SK-N-SH (cell line): ENCODE results near the gene LRRC3C. TPM values are rescaled to one million over a fixed set of nuclear protein-coding genes. Genes with fewer than 3 reads are reported as not detected.

Source experiments
- CTCF ChIA-PET: fragments of 300-600, 350-600 bp; formaldehyde crosslinking; extraction: SDS; loops from one replicate; lab custom pipeline; 2021; lab: Yijun Ruan, JAX
- POLR2A ChIA-PET: fragments of 350-600 bp; sonication (Branson Sonifier 250); formaldehyde crosslinking; extraction: SDS; loops from one replicate; lab custom pipeline; 2020; ENCODE audit warnings: antibody characterized with exemption, inconsistent platforms; lab: Yijun Ruan, JAX
- DNase-seq: peaks from one replicate; pipeline ENCODE4 v3.0.0; 2012
- H2AFZ ChIP-seq: fragments of 200-600 bp; sonication (generic); 2 replicates; pipeline ENCODE4 v1.8.1; 2016; ENCODE audit warnings: antibody characterized with exemption, mild to moderate bottlenecking, low read depth
- H3F3A ChIP-seq: fragments of 200-600 bp; sonication (generic); replicated peaks from 2 replicates; pipeline ENCODE3; 2016; ENCODE audit warnings: antibody characterized with exemption, mild to moderate bottlenecking; ENCODE audit not compliant: insufficient read depth
- H3K27ac ChIP-seq, 2 experiments: fragments of 200-500 bp in 1 of 2; fragments of 200-600 bp in 1 of 2; sonication (Bioruptor generic) in 1 of 2; sonication (generic), shearing (Covaris generic) in 1 of 2; 2 replicates each; pipeline versions ENCODE4 v1.5.1 to v1.6.1; 2014 to 2016; ENCODE audit warnings: low read depth in 2 of 2, inconsistent platforms in 1 of 2, low read length in 1 of 2, mild to moderate bottlenecking in 1 of 2, mixed read lengths in 1 of 2
- H3K27me3 ChIP-seq: fragments of 200-600 bp; sonication (generic), shearing (Covaris generic); 2 replicates; pipeline ENCODE4 v1.6.1; 2016; ENCODE audit warnings: mixed run types; ENCODE audit not compliant: insufficient read depth
- H3K36me3 ChIP-seq, 2 experiments: fragments of 200-500 bp in 1 of 2; fragments of 200-600 bp in 1 of 2; sonication (Bioruptor generic) in 1 of 2; sonication (generic) in 1 of 2; replicated peaks in 1 of 2; 2 replicates each; pipeline versions ENCODE3 to v1.5.1; 2014 to 2016; ENCODE audit warnings: low read length in 1 of 2, mild to moderate bottlenecking in 1 of 2; ENCODE audit not compliant: insufficient read depth in 2 of 2, control insufficient read depth in 1 of 2
- H3K4me1 ChIP-seq, 2 experiments: fragments of 200-500 bp in 1 of 2; fragments of 200-600 bp in 1 of 2; sonication (Bioruptor generic) in 1 of 2; sonication (generic), shearing (Covaris generic) in 1 of 2; 2 replicates each; pipeline versions ENCODE4 v1.5.1 to v1.6.1; 2014 to 2016; ENCODE audit warnings: low read depth in 1 of 2, low read length in 1 of 2, mixed run types in 1 of 2; ENCODE audit not compliant: insufficient read depth in 2 of 2, control insufficient read depth in 1 of 2
- H3K4me2 ChIP-seq: fragments of 200-600 bp; sonication (generic), shearing (Covaris generic); 2 replicates; pipeline ENCODE4 v1.6.1; 2017; ENCODE audit warnings: mixed run types
- H3K4me3 ChIP-seq, 2 experiments: fragments of 200-500 bp in 1 of 2; fragments of 200-600 bp in 1 of 2; sonication (Bioruptor generic) in 1 of 2; sonication (generic), shearing (Covaris generic) in 1 of 2; 2 replicates each; pipeline versions ENCODE4 v1.5.1 to v1.8.1; 2014 to 2016; ENCODE audit warnings: low read depth in 2 of 2, inconsistent platforms in 1 of 2, low read length in 1 of 2, mild to moderate bottlenecking in 1 of 2, mixed read lengths in 1 of 2, moderate library complexity in 1 of 2
- H3K79me2 ChIP-seq: fragments of 200-600 bp; sonication (generic); 2 replicates; pipeline ENCODE4 v1.8.1; 2017; ENCODE audit warnings: mild to moderate bottlenecking; ENCODE audit not compliant: insufficient read depth
- H3K9ac ChIP-seq: fragments of 200-600 bp; sonication (generic); 2 replicates; pipeline ENCODE4 v1.6.1; 2017; ENCODE audit warnings: mixed run types
- H3K9me2 ChIP-seq: fragments of 200-600 bp; sonication (generic); 2 replicates; pipeline ENCODE4 v1.6.1; 2017; ENCODE audit warnings: mixed run types
- H3K9me3 ChIP-seq: fragments of 200-600 bp; sonication (generic); 2 replicates; pipeline ENCODE4 v1.6.1; 2017; ENCODE audit warnings: mixed run types, mild to moderate bottlenecking, moderate library complexity
- H4K20me1 ChIP-seq: fragments of 200-600 bp; sonication (generic); 2 replicates; pipeline ENCODE4 v1.6.1; 2017; ENCODE audit warnings: mild to moderate bottlenecking, mixed run types; ENCODE audit not compliant: insufficient read depth
- CTCF ChIP-seq: fragments of 200-600 bp; sonication (generic); IDR thresholded peaks from 2 replicates; pipeline ENCODE4 v1.6.1; 2017; ENCODE audit warnings: antibody characterized with exemption, mild to moderate bottlenecking, moderate library complexity
- EP300 ChIP-seq, 2 experiments: IDR thresholded peaks; 2 replicates each; pipeline versions ENCODE4 v1.4.0 to v1.6.1; 2012; ENCODE audit warnings: borderline replicate concordance in 1 of 2, low read depth in 1 of 2, low read length in 1 of 2
- EZH2phosphoT487 ChIP-seq: fragments of 200-600 bp; sonication (generic); IDR thresholded peaks from 2 replicates; pipeline ENCODE4 v1.6.1; 2017; ENCODE audit warnings: low read depth, mixed run types, mild to moderate bottlenecking, antibody characterized with exemption, moderate library complexity, borderline replicate concordance
- FOSL2 ChIP-seq: IDR thresholded peaks from 2 replicates; pipeline ENCODE4 v1.4.0; 2012; ENCODE audit warnings: low read depth, mild to moderate bottlenecking, moderate library complexity, borderline replicate concordance
- GABPA ChIP-seq: IDR thresholded peaks from 2 replicates; pipeline ENCODE4 v1.4.0; 2012; ENCODE audit warnings: low read depth, mild to moderate bottlenecking
- GATA2 ChIP-seq: sonication (generic); formaldehyde crosslinking; IDR thresholded peaks from 2 replicates; pipeline ENCODE4 v1.5.0; 2020; ENCODE audit warnings: mild to moderate bottlenecking, missing genetic modification reagents
- IRF3 ChIP-seq: fragments of 150-350 bp; IDR thresholded peaks from 2 replicates; pipeline ENCODE4 v1.6.1; 2016; ENCODE audit warnings: mild to moderate bottlenecking, low read depth, low read length
- JUND ChIP-seq: IDR thresholded peaks from 2 replicates; pipeline ENCODE4 v1.4.0; 2012
- MAX ChIP-seq: IDR thresholded peaks from 2 replicates; pipeline ENCODE4 v1.4.0; 2012; ENCODE audit warnings: low read depth
- MEF2A ChIP-seq: IDR thresholded peaks from 2 replicates; pipeline ENCODE4 v1.4.0; 2012; ENCODE audit warnings: low read depth, borderline replicate concordance
- NRF1 ChIP-seq: IDR thresholded peaks from 2 replicates; pipeline ENCODE4 v1.6.1; 2012; ENCODE audit warnings: low read depth, mild to moderate bottlenecking, low read length
- PBX3 ChIP-seq: IDR thresholded peaks from 2 replicates; pipeline ENCODE4; 2012
- POLR2AphosphoS5 ChIP-seq: IDR thresholded peaks from 2 replicates; pipeline ENCODE4 v1.6.1; 2012; ENCODE audit warnings: low read depth, low read length
- RAD21 ChIP-seq: IDR thresholded peaks from 2 replicates; pipeline ENCODE4 v1.6.1; 2012; ENCODE audit warnings: mild to moderate bottlenecking, low read length
- RXRA ChIP-seq: IDR thresholded peaks from 2 replicates; pipeline ENCODE4 v1.4.0; 2012; ENCODE audit warnings: low read depth, mild to moderate bottlenecking, borderline replicate concordance
- SIN3A ChIP-seq: IDR thresholded peaks from 2 replicates; pipeline ENCODE4 v1.6.1; 2012; ENCODE audit warnings: low read depth, mild to moderate bottlenecking, low read length, moderate library complexity, borderline replicate concordance
- SMC3 ChIP-seq: IDR thresholded peaks from 2 replicates; pipeline ENCODE4 v1.6.1; 2012; ENCODE audit warnings: low read depth, low read length, improper control_type of control experiment
- TAF1 ChIP-seq: IDR thresholded peaks from 2 replicates; pipeline ENCODE4 v1.6.1; 2012; ENCODE audit warnings: low read depth, mild to moderate bottlenecking, low read length, moderate library complexity, borderline replicate concordance
- YY1 ChIP-seq: IDR thresholded peaks from 2 replicates; pipeline ENCODE4 v1.4.0; 2012; ENCODE audit warnings: low read depth, mild to moderate bottlenecking
- WGBS: methylation state at CpG from one replicate; pipeline ENCODE4 v1.1.6; 2017; ENCODE audit warnings: low lambda C conversion rate; 5-methylcytosine and 5-hydroxymethylcytosine counted together
- polyA plus RNA-seq, 3 experiments: library from polyadenylated mRNA; depleted of rRNA; stranded (reverse); fragments of >200 nt; gene quantifications; 2 replicates each; pipeline ENCODE4 v1.2.3, GENCODE V29; 2012
- TF ChIP-seq, protein P1 (sequence below): IDR thresholded peaks from 2 replicates; pipeline ENCODE4 v1.6.1; 2012; ENCODE audit warnings: mild to moderate bottlenecking, low read depth, low read length, moderate library complexity
- TF ChIP-seq, protein P2 (sequence below): IDR thresholded peaks from 2 replicates; pipeline ENCODE4 v1.4.0; 2012; ENCODE audit warnings: low read depth, borderline replicate concordance

Gene LRRC3C
- polyA plus RNA-seq (2012; rRNA removed) = not detected in 2 replicates
- not detected in 2 replicates for polyA plus RNA-seq (2012; cell fraction: cytosol; rRNA removed)
- polyA plus RNA-seq (2012; cell fraction: nucleus; rRNA removed) = not detected in 2 replicates

DNA sequence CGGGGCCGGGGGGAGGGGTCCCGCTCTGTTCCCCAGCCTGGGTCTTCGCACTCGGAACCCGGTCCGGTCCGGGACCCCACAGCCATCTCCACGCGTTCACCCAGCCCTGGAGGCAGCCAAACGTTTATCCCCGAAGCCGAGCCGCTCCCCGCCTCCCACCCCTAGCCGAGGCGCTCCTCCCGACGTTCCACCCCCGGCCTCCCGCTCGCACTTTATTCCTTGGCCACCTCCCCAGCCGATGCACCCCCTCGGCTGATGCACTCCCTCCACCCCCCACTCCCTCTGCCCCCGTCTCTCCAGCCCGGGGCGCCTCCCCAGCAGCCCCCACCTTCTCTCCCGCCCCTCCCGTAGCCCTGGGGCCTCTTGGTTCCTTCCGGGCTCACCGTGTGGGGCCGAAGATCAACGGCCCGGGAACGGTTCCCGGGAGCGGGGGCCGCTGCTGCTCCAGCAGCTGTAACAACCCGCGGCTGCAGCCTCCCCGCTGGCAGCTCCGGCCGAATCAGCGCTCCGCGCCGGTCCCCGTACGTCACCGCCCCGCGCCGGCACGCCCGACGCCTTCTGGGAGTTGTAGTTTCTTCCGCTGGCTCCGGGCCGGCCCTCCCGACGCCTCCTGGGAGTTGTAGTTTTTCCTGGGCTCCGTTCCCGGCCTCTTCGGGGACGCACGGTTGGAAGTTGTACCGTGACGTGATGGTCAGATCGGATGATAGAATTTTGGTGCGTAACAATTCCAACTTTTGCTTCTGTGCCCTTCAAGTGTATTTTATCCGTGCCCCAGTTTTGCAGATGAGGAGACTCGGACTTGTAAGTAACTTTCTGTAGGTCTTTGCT is at the start of gene LRRC3C, which contains the start of gene ORMDL3:
LRRC3C (plus strand) TSS at position 632 of the 828 bp plus-strand sequence. CDS start 13,792 bp downstream, outside the sequence.
ORMDL3 (minus strand) TSS at position 501 of the 828 bp plus-strand sequence. CDS start 3,398 bp downstream, outside the sequence.
- 2% methylated on average over 34 of the region's 72 CpGs for WGBS
- peak within 1 kb of the TSS; percentile 73 to 90; a peak in 3 of 4 replicates for H3K27ac ChIP-seq
- DNase-seq = peak; percentile 96
- peaks cover 37% of the 10 kb centered on the region for H4K20me1 ChIP-seq
- peaks cover 27% of the 10 kb centered on the region for H3F3A ChIP-seq
- no peaks in the 10 kb centered on the region for H3K27me3 ChIP-seq
- ChIA-PET POLR2A (interaction anchor here (1.0 kb wide), 1 partner anchor 12 kb away, joined by 3 read pairs; no protein-coding TSS in a partner anchor), CTCF (interaction anchor here (0.9 to 3.4 kb wide), 5 partner anchors 11 to 108 kb away, joined by 3 to 20 read pairs (median 4); partner anchors contain the start of gene PSMD3)
- peaks cover 37% of the 10 kb centered on the region for H3K79me2 ChIP-seq
- no peaks in the 10 kb centered on the region for H3K9me3 ChIP-seq
- H3K9ac ChIP-seq = peak within 1 kb of the TSS; percentile 86
- H3K4me2 ChIP-seq = peak within 1 kb of the TSS; percentile 96
- H3K4me3 ChIP-seq = peak within 1 kb of the TSS; percentile 60 to 92
- H3K4me1 ChIP-seq = peaks cover 8 to 32% of the 10 kb centered on the region in 2 experiments; a peak in 3 of 4 replicates
- no peaks in the 10 kb centered on the region for H3K9me2 ChIP-seq
- H2AFZ ChIP-seq = peak within 1 kb of the TSS; percentile 86; the same call in 1 of the 2 replicates
- H3K36me3 ChIP-seq = peaks cover 7 to 18% of the 10 kb centered on the region in 2 experiments
- TF ChIP-seq SMC3 = no peak
- no peak for TF ChIP-seq GATA2 (CRISPR knock-in tag)
- peak; percentile 11; the same call in 1 of the 2 replicates for TF ChIP-seq NRF1
- TF ChIP-seq EP300 (IDR thresholded peaks at IDR 0.05; ENCODE audit: borderline replicate concordance in 1 of 2, low read depth in 1 of 2, low read length in 1 of 2) = no peak
- TF ChIP-seq EZH2phosphoT487 = no peak
- no peak for TF ChIP-seq MEF2A
- no peak for TF ChIP-seq RAD21
- TF ChIP-seq MAX = no peak
- TF ChIP-seq PBX3 = no peak
- TF ChIP-seq CTCF = no peak
- peak; percentile 72; the same call in 1 of the 2 replicates for TF ChIP-seq SIN3A
- TF ChIP-seq IRF3 = no peak
- peak; percentile 65 for TF ChIP-seq POLR2AphosphoS5
- TF ChIP-seq, protein P1, sequence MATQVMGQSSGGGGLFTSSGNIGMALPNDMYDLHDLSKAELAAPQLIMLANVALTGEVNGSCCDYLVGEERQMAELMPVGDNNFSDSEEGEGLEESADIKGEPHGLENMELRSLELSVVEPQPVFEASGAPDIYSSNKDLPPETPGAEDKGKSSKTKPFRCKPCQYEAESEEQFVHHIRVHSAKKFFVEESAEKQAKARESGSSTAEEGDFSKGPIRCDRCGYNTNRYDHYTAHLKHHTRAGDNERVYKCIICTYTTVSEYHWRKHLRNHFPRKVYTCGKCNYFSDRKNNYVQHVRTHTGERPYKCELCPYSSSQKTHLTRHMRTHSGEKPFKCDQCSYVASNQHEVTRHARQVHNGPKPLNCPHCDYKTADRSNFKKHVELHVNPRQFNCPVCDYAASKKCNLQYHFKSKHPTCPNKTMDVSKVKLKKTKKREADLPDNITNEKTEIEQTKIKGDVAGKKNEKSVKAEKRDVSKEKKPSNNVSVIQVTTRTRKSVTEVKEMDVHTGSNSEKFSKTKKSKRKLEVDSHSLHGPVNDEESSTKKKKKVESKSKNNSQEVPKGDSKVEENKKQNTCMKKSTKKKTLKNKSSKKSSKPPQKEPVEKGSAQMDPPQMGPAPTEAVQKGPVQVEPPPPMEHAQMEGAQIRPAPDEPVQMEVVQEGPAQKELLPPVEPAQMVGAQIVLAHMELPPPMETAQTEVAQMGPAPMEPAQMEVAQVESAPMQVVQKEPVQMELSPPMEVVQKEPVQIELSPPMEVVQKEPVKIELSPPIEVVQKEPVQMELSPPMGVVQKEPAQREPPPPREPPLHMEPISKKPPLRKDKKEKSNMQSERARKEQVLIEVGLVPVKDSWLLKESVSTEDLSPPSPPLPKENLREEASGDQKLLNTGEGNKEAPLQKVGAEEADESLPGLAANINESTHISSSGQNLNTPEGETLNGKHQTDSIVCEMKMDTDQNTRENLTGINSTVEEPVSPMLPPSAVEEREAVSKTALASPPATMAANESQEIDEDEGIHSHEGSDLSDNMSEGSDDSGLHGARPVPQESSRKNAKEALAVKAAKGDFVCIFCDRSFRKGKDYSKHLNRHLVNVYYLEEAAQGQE = no peak
- TF ChIP-seq TAF1 = peak; percentile 68
- TF ChIP-seq, protein P2, sequence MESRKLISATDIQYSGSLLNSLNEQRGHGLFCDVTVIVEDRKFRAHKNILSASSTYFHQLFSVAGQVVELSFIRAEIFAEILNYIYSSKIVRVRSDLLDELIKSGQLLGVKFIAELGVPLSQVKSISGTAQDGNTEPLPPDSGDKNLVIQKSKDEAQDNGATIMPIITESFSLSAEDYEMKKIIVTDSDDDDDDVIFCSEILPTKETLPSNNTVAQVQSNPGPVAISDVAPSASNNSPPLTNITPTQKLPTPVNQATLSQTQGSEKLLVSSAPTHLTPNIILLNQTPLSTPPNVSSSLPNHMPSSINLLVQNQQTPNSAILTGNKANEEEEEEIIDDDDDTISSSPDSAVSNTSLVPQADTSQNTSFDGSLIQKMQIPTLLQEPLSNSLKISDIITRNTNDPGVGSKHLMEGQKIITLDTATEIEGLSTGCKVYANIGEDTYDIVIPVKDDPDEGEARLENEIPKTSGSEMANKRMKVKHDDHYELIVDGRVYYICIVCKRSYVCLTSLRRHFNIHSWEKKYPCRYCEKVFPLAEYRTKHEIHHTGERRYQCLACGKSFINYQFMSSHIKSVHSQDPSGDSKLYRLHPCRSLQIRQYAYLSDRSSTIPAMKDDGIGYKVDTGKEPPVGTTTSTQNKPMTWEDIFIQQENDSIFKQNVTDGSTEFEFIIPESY = no peak
- TF ChIP-seq RXRA = no peak
- TF ChIP-seq FOSL2 = no peak; the same call in 1 of the 2 replicates
- TF ChIP-seq YY1 = peak; percentile 65; the same call in 1 of the 2 replicates
- TF ChIP-seq GABPA = peak; percentile 55
- TF ChIP-seq JUND = no peak
